Activated CD4-positive, alpha-beta T cell treated with anti-CD3 and anti-CD28 coated beads for 1 hour (primary cell): ENCODE measurements around the gene KIAA0825.
"Not testable (repeated sequence)": the region's sequence is repeated elsewhere in the genome, so short reads cannot be mapped to it uniquely, and the experiment has no call there.

ENCODE experiments used
- DNase-seq: peaks from one replicate; pipeline ENCODE4 v3.0.0-alpha.2; 2020

The KIAA0825 gene

GRCh38 chr5:94618493-94619328 lies at the start of gene KIAA0825, which contains the start of gene SLF1:
Gene KIAA0825, minus strand, starts transcription at chr5:94618604. Its CDS starts 81,478 bp downstream, at chr5:94537126.
Gene SLF1, plus strand, starts transcription at chr5:94618669. Its CDS starts 10,142 bp downstream, at chr5:94628811.
- peak; percentile 75 for DNase-seq

GRCh38 chr5:94667937-94668336 lies 49.5 kb upstream of the KIAA0825 start:
- no peak for DNase-seq

GRCh38 chr5:94661086-94661485 lies 42.7 kb upstream of the KIAA0825 start:
- DNase-seq, result no peak

GRCh38 chr5:94660506-94660905 lies 42.1 kb upstream of the KIAA0825 start:
- no peak for DNase-seq

- no peak for DNase-seq
Observed at GRCh38 chr5:94658272-94658671, 39.9 kb upstream of the KIAA0825 start.

GRCh38 chr5:94649874-94650273 lies 31.5 kb upstream of the KIAA0825 start:
- DNase-seq, result no peak

GRCh38 chr5:94646758-94647157 lies 28.4 kb upstream of the KIAA0825 start:
- no peak for DNase-seq

- DNase-seq, result no peak
Observed at GRCh38 chr5:94645053-94645452, 26.6 kb upstream of the KIAA0825 start.

GRCh38 chr5:94640176-94640575 lies 21.8 kb upstream of the KIAA0825 start:
- no peak for DNase-seq

GRCh38 chr5:94632024-94632423 lies 13.6 kb upstream of the KIAA0825 start:
- DNase-seq, result no peak

- no peak for DNase-seq
Observed at GRCh38 chr5:94627191-94627590, 8.8 kb upstream of the KIAA0825 start.

- DNase-seq, result no peak
Observed at GRCh38 chr5:94623877-94624276, 5.5 kb upstream of the KIAA0825 start.

GRCh38 chr5:94623011-94623410 lies 4.6 kb upstream of the KIAA0825 start:
- no peak for DNase-seq

GRCh38 chr5:94621763-94622162 lies 3.4 kb upstream of the KIAA0825 start:
- no peak for DNase-seq

GRCh38 chr5:94620256-94620655 lies 1.9 kb upstream of the KIAA0825 start:
- DNase-seq, result no peak

GRCh38 chr5:94618029-94618492 lies 343 bp downstream of the KIAA0825 start:
- DNase-seq, result no peak

- DNase-seq, result no peak
Observed at GRCh38 chr5:94615862-94616261, 2.5 kb downstream of the KIAA0825 start.

GRCh38 chr5:94614156-94614805 lies 4.1 kb downstream of the KIAA0825 start:
- no peak for DNase-seq

- no peak for DNase-seq
Observed at GRCh38 chr5:94613583-94613982, 4.8 kb downstream of the KIAA0825 start.

- DNase-seq, result no peak
Observed at GRCh38 chr5:94595281-94595840, 23.0 kb downstream of the KIAA0825 start.

- DNase-seq, result no peak
Observed at GRCh38 chr5:94577466-94578245, 40.7 kb downstream of the KIAA0825 start.

- no peak for DNase-seq
Observed at GRCh38 chr5:94575196-94575595, 43.2 kb downstream of the KIAA0825 start.

GRCh38 chr5:94573349-94573748 lies 45.1 kb downstream of the KIAA0825 start:
- DNase-seq, result not testable (repeated sequence)
